NCI-H2029 treated with DMSO at 0.1 percent for 48 hours (cell line): ENCODE measurements around the gene RNF112.
"Not testable (repeated sequence)": the region's sequence is repeated elsewhere in the genome, so short reads cannot be mapped to it uniquely, and the experiment has no call there.

Source experiments
- DNase-seq: peaks from one replicate; lab custom pipeline; 2025; lab: John Stamatoyannopoulos, UW

The RNF112 gene

GRCh38 chr17:19448341-19449268, 37.6 kb downstream of the RNF112 start:
- DNase-seq, result no peak

- no peak for DNase-seq
Measured at GRCh38 chr17:19449656-19450055, 38.6 kb downstream of the RNF112 start.

- no peak for DNase-seq
Measured at GRCh38 chr17:19453296-19453695, 42.3 kb downstream of the RNF112 start.

- DNase-seq, result no peak
Measured at GRCh38 chr17:19454074-19454473, 43.0 kb downstream of the RNF112 start.

- no peak for DNase-seq
Measured at GRCh38 chr17:19456016-19456927, 45.2 kb downstream of the RNF112 start.

- DNase-seq, result no peak
Measured at GRCh38 chr17:19457046-19457445, 46.0 kb downstream of the RNF112 start.

- no peak for DNase-seq
Measured at GRCh38 chr17:19457830-19458271, 46.8 kb downstream of the RNF112 start.

GRCh38 chr17:19458481-19458880, 47.4 kb downstream of the RNF112 start:
- DNase-seq, result not testable (repeated sequence)

GRCh38 chr17:19459018-19459655, 48.1 kb downstream of the RNF112 start:
- DNase-seq, result not testable (repeated sequence)

GRCh38 chr17:19460700-19461099, 49.7 kb downstream of the RNF112 start:
- DNase-seq, result no peak

- no peak for DNase-seq
Measured at GRCh38 chr17:19461116-19461515, 50.1 kb downstream of the RNF112 start.

GRCh38 chr17:19461681-19462080, 50.6 kb downstream of the RNF112 start:
- DNase-seq, result no peak

- not testable (repeated sequence) for DNase-seq
Measured at GRCh38 chr17:19462456-19463035, 51.5 kb downstream of the RNF112 start.

- DNase-seq, result no peak
Measured at GRCh38 chr17:19464031-19465026, 53.3 kb downstream of the RNF112 start.
